ENCODE results near the gene PRR33. TPM values are rescaled to one million over a fixed set of nuclear protein-coding genes. Genes with fewer than 3 reads are reported as not detected.

The PRR33 gene
- total RNA-seq, 1 experiment from 2014 or later = not detected

DNA sequence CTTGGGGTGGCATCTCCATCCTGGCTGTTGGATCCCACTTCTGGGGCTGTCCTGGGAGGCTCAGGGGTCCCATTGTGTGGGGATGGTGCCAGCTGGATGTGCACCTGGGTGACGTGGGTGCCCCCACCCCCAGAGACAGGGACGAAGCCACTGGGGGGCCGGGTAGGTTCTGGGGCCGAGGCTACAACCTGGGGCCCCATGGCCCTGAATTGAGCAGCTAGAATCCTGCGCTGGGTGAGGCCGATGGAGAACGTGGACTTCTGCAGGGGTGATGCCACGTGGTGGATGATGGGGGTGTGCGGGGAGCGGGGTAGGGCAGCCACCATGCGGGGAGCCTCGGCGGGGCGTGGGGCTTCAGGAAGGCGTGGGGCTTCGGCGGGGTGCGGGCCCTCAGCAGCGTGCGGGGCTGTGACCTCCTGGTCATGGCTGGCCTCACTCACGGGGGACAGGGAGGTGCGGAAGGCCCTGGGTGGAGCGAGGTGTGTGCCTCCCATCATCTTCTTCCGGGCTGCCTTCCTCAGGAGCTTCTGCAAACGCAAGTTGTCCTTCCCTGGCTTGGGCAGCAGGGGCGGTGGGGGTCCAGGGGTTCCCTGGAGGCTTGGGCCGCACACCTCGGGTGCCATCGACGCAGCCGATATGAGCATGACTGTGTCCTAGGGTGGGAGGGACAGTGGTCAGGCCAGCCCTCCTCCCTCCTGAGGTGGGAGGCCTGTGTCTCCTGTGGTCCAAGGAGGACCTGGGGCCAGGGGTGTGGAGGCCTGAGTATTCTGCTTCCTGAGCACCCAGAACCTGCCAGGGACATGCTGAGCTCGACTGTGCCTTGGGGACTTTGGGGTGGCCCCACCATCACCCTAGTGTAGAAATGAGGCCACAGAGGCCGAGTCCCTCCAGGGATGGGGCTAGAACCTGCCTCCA lies 1.5 kb downstream of the PRR33 start:
- intact Hi-C loops (cut with micrococcal nuclease) = loop anchor here (10.0 kb wide), 1 partner anchor 55 kb away; the partner anchor contains the start of gene MRPL23
- Histone ChIP-seq H3K27me3 (ENCODE audit: low read length) (no peaks in the 10 kb centered on the region; the same call in 1 of the 2 replicates), H3K4me2 (ENCODE audit: low read length) (no peak overlapping the region), H2AFZ (ENCODE audit: low read length) (no peak overlapping the region), H3K9me3 (ENCODE audit: low read length) (no peaks in the 10 kb centered on the region), H3K9me2 (replicated peaks; ENCODE audit: low read length) (no peaks in the 10 kb centered on the region), H3K4me1 (ENCODE audit: insufficient read depth, low read length) (no peaks in the 10 kb centered on the region), H4K20me1 (ENCODE audit: low read length) (no peaks in the 10 kb centered on the region), H3K4me3 (ENCODE audit: low read length) (no peak overlapping the region), H3K79me2 (ENCODE audit: low read length) (no peaks in the 10 kb centered on the region), H3F3A (ENCODE audit: low read length, unreplicated experiment) (no peaks in the 10 kb centered on the region), H3K27ac (ENCODE audit: low read length) (no peak overlapping the region), H3K9ac (ENCODE audit: low read length) (no peak overlapping the region), H3K36me3 (ENCODE audit: low read depth, low read length) (no peaks in the 10 kb centered on the region)
- POLR2A ChIA-PET (ENCODE audit: unreplicated experiment) = no interaction called here
- TF ChIP-seq, protein P1, sequence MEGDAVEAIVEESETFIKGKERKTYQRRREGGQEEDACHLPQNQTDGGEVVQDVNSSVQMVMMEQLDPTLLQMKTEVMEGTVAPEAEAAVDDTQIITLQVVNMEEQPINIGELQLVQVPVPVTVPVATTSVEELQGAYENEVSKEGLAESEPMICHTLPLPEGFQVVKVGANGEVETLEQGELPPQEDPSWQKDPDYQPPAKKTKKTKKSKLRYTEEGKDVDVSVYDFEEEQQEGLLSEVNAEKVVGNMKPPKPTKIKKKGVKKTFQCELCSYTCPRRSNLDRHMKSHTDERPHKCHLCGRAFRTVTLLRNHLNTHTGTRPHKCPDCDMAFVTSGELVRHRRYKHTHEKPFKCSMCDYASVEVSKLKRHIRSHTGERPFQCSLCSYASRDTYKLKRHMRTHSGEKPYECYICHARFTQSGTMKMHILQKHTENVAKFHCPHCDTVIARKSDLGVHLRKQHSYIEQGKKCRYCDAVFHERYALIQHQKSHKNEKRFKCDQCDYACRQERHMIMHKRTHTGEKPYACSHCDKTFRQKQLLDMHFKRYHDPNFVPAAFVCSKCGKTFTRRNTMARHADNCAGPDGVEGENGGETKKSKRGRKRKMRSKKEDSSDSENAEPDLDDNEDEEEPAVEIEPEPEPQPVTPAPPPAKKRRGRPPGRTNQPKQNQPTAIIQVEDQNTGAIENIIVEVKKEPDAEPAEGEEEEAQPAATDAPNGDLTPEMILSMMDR (conservative IDR thresholded peaks at IDR 0.05; ENCODE audit: low read depth, low read length) = no peak
- ATAC-seq (no peak), DNase-seq (no peak)
- CTCF ChIA-PET = no interaction called here
- BruUV-seq (replicated peaks) = no TSS peak

- no peaks in the 10 kb centered on the region for H3K36me3 ChIP-seq (ENCODE audit: low read depth, low read length)
- no peak overlapping the region for H3K9ac ChIP-seq (ENCODE audit: low read length)
- no peaks in the 10 kb centered on the region for H3F3A ChIP-seq (ENCODE audit: low read length, unreplicated experiment)
- no peak overlapping the region for H3K4me2 ChIP-seq (ENCODE audit: low read length)
- intact Hi-C loops (cut with micrococcal nuclease) = no loop called here
- ATAC-seq (no peak), DNase-seq (no peak)
- no peak overlapping the region for H3K4me3 ChIP-seq (ENCODE audit: low read length)
- no peaks in the 10 kb centered on the region for H3K4me1 ChIP-seq (ENCODE audit: insufficient read depth, low read length)
- H4K20me1 ChIP-seq (ENCODE audit: low read length) = no peaks in the 10 kb centered on the region
- BruUV-seq (replicated peaks) = no TSS peak
- no peak overlapping the region for H3K27ac ChIP-seq (ENCODE audit: low read length)
- TF ChIP-seq, protein P1 (conservative IDR thresholded peaks at IDR 0.05; ENCODE audit: low read depth, low read length) = no peak
- no peak for TF ChIP-seq EZH2 (IDR thresholded peaks at IDR 0.05; ENCODE audit: low read length, unreplicated experiment)
- no peak for TF ChIP-seq EZH2phosphoT487 (IDR thresholded peaks at IDR 0.05; ENCODE audit: borderline replicate concordance, low read length)
- H3K27me3 ChIP-seq (ENCODE audit: low read length) = no peaks in the 10 kb centered on the region; the same call in 1 of the 2 replicates
- POLR2A ChIA-PET (ENCODE audit: unreplicated experiment) = no interaction called here
- H3K9me3 ChIP-seq (ENCODE audit: low read length) = no peaks in the 10 kb centered on the region
- H3K79me2 ChIP-seq (ENCODE audit: low read length) = no peaks in the 10 kb centered on the region
- no peaks in the 10 kb centered on the region for H3K9me2 ChIP-seq (replicated peaks; ENCODE audit: low read length)
- H2AFZ ChIP-seq (ENCODE audit: low read length) = no peak overlapping the region
- CTCF ChIA-PET = no interaction called here
These were observed 2.3 kb downstream of the PRR33 start for GRCh38 chr11:1889224-1889930.

DNA sequence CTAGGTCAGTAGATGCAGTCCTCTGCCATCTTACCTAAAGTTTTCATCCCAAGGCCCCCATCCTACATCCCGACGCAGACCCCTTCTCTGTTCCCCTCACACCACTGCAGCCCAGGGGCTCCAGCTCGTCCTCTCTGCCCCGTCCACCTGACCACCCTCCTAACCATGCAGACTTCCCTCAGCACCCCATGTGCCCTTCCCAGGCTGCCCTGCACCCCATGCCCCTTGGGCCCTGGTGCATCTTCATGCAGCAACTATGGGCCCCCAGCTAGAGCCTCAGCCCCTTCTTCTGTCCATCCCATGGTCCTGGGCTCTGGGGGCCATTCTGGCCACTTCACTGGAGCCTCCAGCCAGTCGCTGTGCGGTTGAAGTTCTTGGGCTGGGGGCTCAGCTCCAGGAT lies 2.9 kb downstream of the PRR33 start:
- TF ChIP-seq EZH2phosphoT487 (IDR thresholded peaks at IDR 0.05; ENCODE audit: borderline replicate concordance, low read length) = no peak
- TF ChIP-seq EZH2 (IDR thresholded peaks at IDR 0.05; ENCODE audit: low read length, unreplicated experiment) = no peak
- TF ChIP-seq, protein P1 (conservative IDR thresholded peaks at IDR 0.05; ENCODE audit: low read depth, low read length) = no peak
- H3K9ac ChIP-seq (ENCODE audit: low read length) = no peak overlapping the region
- no peaks in the 10 kb centered on the region for H3K79me2 ChIP-seq (ENCODE audit: low read length)
- POLR2A ChIA-PET (ENCODE audit: unreplicated experiment) = no interaction called here
- H3K4me1 ChIP-seq (ENCODE audit: insufficient read depth, low read length) = no peaks in the 10 kb centered on the region
- intact Hi-C loops (cut with micrococcal nuclease) = no loop called here
- no peak for DNase-seq
- H2AFZ ChIP-seq (ENCODE audit: low read length) = no peak overlapping the region
- H3F3A ChIP-seq (ENCODE audit: low read length, unreplicated experiment) = no peaks in the 10 kb centered on the region
- CTCF ChIA-PET = no interaction called here
- no peaks in the 10 kb centered on the region for H3K9me2 ChIP-seq (replicated peaks; ENCODE audit: low read length)
- H3K4me3 ChIP-seq (ENCODE audit: low read length) = no peak overlapping the region
- H3K27me3 ChIP-seq (ENCODE audit: low read length) = no peaks in the 10 kb centered on the region; the same call in 1 of the 2 replicates
- no TSS peak for BruUV-seq (replicated peaks)
- no peak overlapping the region for H3K4me2 ChIP-seq (ENCODE audit: low read length)
- H3K9me3 ChIP-seq (ENCODE audit: low read length) = no peaks in the 10 kb centered on the region
- H4K20me1 ChIP-seq (ENCODE audit: low read length) = no peaks in the 10 kb centered on the region
- ATAC-seq = no peak
- no peak overlapping the region for H3K27ac ChIP-seq (ENCODE audit: low read length)
- H3K36me3 ChIP-seq (ENCODE audit: low read depth, low read length) = no peaks in the 10 kb centered on the region
